OCI-LY1 (cell line): ENCODE data around the gene COX10.

Experiments
- EZH2 ChIP-seq: fragments of 200-600 bp; sonication (generic), shearing (Covaris generic); IDR thresholded peaks from 2 replicates; pipeline ENCODE4 v1.8.0; 2017; ENCODE audit warnings: borderline replicate concordance, mixed run types, mild to moderate bottlenecking, antibody characterized with exemption, low read length, moderate library complexity, mixed read lengths
- TF ChIP-seq, protein P1 (sequence below): fragments of 200-600 bp; sonication (generic), shearing (Covaris generic); IDR thresholded peaks from 2 replicates; pipeline ENCODE4 v1.5.1; 2017; ENCODE audit warnings: mild to moderate bottlenecking, antibody characterized with exemption, low read length, moderate library complexity, mixed read lengths

DNA sequence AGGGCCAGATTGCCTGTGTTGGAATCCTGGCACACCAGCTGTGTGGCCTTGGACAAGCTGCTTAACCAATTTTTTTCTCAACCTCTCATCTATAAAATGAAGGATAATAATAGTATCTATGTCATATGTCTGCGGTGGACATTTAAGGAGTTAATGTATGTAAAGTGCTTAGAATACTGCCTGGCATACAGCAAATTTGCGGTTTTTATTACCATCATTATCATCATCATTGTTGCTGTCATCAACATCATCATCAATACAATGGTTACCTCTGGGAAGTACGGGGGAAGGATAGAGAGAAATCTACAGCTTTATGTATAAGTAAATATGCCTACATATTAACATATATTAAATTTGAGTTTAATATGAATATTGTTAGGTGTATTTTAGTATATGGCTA is 37.1 kb upstream of the COX10 start:
- TF ChIP-seq, protein P1, sequence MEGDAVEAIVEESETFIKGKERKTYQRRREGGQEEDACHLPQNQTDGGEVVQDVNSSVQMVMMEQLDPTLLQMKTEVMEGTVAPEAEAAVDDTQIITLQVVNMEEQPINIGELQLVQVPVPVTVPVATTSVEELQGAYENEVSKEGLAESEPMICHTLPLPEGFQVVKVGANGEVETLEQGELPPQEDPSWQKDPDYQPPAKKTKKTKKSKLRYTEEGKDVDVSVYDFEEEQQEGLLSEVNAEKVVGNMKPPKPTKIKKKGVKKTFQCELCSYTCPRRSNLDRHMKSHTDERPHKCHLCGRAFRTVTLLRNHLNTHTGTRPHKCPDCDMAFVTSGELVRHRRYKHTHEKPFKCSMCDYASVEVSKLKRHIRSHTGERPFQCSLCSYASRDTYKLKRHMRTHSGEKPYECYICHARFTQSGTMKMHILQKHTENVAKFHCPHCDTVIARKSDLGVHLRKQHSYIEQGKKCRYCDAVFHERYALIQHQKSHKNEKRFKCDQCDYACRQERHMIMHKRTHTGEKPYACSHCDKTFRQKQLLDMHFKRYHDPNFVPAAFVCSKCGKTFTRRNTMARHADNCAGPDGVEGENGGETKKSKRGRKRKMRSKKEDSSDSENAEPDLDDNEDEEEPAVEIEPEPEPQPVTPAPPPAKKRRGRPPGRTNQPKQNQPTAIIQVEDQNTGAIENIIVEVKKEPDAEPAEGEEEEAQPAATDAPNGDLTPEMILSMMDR, result no peak
- no peak for TF ChIP-seq EZH2
